GM18526 (cell line): ENCODE measurements around the gene SCN3A.

Source experiments
- POLR2A ChIP-seq: IDR thresholded peaks from 3 replicates; pipeline ENCODE4 v1.6.1; 2011; ENCODE audit not compliant: insufficient read length; ENCODE audit errors: extremely low read depth

Gene SCN3A

GRCh38 chr2:165058476-165059265 is 145.2 kb downstream of the SCN3A start:
- no peak for TF ChIP-seq POLR2A

GRCh38 chr2:165057931-165058330 is 145.9 kb downstream of the SCN3A start:
- TF ChIP-seq POLR2A = no peak

DNA sequence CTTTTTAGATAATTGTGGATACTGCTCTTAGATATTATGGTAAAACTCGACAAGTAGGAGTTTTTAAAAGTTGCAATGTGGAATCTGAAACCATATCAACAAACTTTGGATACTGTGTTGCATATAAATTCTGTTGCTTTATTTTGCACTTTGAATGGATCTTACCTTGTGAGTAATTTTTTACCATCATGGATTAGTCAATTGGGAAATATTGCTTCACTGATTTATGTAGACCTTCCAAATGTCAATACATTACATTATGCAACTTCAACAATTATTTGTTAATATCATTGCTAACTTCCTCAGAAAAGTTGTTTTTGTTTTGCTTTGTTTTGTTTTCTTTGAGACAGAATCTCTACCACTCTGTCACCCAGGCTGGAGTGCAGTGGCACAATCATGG is 146.5 kb downstream of the SCN3A start:
- no peak for TF ChIP-seq POLR2A

- TF ChIP-seq POLR2A = no peak
Measured at GRCh38 chr2:165056564-165056963, 147.3 kb downstream of the SCN3A start.

GRCh38 chr2:165055082-165055851 is 148.6 kb downstream of the SCN3A start:
- no peak for TF ChIP-seq POLR2A

DNA sequence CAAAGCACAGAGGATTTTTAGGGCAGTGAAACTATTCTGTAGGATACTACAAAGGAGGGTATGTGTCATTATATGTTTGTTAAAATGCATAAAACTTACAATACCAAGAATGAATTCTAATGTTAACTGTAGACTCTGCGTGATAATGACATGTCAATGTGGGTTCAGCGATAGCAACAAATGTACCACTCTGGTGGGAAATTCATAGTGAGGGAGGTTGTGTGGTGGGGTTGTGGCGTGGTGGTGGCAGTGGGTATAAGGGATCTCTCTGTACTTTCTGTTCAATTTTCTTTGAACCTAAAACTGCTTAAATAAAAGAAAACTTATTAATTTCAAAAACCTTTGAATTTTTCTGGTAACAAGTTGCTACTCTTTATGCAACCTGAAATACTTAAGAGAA is 149.2 kb downstream of the SCN3A start:
- TF ChIP-seq POLR2A = no peak

- no peak for TF ChIP-seq POLR2A
Measured at GRCh38 chr2:165044505-165045303, 159.1 kb downstream of the SCN3A start.
